Brain microvascular endothelial cell (primary cell): Measurements from ENCODE around the gene NOTUM.
A peak's percentile ranks its signal among the peaks of the same experiment; 100 is the strongest.

ENCODE experiments used
- DNase-seq: peaks from one replicate; pipeline ENCODE4 v3.0.0-alpha.2; 2020
- H3K27ac ChIP-seq: fragments of 250-450 bp; sonication (Bioruptor Pico); 2 replicates; pipeline ENCODE4 v1.5.1; 2020; ENCODE audit warnings: mild to moderate bottlenecking, moderate library complexity
- H3K27me3 ChIP-seq: fragments of 250-450 bp; sonication (Bioruptor Pico); replicated peaks from 2 replicates; pipeline ENCODE4 v1.5.1; 2020; ENCODE audit warnings: mild to moderate bottlenecking
- H3K36me3 ChIP-seq: fragments of 250-450 bp; sonication (Bioruptor Pico); replicated peaks from 2 replicates; pipeline ENCODE4 v1.5.1; 2020; ENCODE audit warnings: mild to moderate bottlenecking
- H3K4me3 ChIP-seq: 2 replicates; pipeline ENCODE4 v1.5.1; 2011; ENCODE audit warnings: low read depth, mild to moderate bottlenecking, control low read depth, low read length, moderate library complexity
- in situ Hi-C: cut with HindIII; loops from 2 replicates; pipeline ENCODE4 v1.10.0; 2017; ENCODE audit warnings: low sequenced_read_pairs, low pct_ligation_motif_present
- TF ChIP-seq, protein P1 (sequence below): IDR thresholded peaks from 2 replicates; pipeline ENCODE4 v1.5.1; 2011; ENCODE audit warnings: low read depth, mild to moderate bottlenecking, moderate library complexity, low read length, control low read depth, inconsistent platforms; ENCODE audit errors: missing control alignments

The NOTUM gene

DNA sequence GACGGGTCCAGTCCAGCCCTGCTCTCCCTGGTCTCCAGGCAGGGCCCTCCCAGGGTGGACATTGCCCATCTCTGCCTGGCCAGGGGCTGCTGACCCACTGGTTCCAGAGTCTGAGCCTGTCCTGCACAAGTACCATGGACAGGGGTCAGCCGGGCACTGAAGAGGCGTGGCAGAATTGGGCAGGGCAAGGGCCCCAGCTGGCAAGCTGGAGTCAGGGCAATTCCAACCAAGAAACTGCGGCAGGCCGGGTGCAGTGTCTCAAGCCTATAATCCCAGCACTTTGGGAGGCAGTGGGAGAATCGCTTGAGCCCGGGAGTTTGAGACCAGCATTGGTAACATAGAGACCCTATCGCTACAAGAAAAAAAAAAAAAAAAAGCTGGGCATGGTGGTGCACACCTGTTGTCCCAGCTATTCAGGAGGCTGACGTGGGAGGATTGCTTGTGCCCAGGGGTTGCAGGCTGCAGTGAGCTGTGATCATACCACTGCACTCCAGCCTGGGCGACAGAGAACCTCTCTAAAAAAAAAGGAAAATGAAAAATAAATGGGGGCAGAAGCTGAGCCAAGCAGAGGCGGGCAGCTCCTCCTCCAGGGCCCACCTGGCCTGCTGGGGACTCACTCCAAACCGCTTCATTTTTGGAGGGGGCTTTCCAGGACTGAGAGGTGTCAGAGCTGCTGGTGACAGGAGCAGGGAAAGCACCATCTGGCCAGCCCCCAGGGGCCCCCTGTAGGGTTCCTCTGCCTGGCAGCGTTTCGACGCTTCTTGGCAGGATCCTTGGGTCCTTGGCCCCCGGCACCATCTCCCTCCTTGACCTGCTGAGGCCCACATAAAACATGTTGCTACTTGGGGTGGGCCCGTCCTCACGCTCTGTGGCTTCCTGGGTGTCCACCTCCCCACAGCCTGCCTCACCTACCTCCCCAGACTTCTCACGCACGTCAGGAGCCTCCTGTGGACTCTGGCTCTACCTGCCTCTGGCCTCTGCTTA is 30.6 kb downstream of the NOTUM start:
- in situ Hi-C loops, result no loop called here
- no peak overlapping the region for H3K27ac ChIP-seq
- H3K4me3 ChIP-seq, result no peak overlapping the region
- peaks cover 10% of the 10 kb centered on the region for H3K36me3 ChIP-seq
- TF ChIP-seq, protein P1, sequence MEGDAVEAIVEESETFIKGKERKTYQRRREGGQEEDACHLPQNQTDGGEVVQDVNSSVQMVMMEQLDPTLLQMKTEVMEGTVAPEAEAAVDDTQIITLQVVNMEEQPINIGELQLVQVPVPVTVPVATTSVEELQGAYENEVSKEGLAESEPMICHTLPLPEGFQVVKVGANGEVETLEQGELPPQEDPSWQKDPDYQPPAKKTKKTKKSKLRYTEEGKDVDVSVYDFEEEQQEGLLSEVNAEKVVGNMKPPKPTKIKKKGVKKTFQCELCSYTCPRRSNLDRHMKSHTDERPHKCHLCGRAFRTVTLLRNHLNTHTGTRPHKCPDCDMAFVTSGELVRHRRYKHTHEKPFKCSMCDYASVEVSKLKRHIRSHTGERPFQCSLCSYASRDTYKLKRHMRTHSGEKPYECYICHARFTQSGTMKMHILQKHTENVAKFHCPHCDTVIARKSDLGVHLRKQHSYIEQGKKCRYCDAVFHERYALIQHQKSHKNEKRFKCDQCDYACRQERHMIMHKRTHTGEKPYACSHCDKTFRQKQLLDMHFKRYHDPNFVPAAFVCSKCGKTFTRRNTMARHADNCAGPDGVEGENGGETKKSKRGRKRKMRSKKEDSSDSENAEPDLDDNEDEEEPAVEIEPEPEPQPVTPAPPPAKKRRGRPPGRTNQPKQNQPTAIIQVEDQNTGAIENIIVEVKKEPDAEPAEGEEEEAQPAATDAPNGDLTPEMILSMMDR, result no peak
- no peak for DNase-seq
- no peaks in the 10 kb centered on the region for H3K27me3 ChIP-seq

DNA sequence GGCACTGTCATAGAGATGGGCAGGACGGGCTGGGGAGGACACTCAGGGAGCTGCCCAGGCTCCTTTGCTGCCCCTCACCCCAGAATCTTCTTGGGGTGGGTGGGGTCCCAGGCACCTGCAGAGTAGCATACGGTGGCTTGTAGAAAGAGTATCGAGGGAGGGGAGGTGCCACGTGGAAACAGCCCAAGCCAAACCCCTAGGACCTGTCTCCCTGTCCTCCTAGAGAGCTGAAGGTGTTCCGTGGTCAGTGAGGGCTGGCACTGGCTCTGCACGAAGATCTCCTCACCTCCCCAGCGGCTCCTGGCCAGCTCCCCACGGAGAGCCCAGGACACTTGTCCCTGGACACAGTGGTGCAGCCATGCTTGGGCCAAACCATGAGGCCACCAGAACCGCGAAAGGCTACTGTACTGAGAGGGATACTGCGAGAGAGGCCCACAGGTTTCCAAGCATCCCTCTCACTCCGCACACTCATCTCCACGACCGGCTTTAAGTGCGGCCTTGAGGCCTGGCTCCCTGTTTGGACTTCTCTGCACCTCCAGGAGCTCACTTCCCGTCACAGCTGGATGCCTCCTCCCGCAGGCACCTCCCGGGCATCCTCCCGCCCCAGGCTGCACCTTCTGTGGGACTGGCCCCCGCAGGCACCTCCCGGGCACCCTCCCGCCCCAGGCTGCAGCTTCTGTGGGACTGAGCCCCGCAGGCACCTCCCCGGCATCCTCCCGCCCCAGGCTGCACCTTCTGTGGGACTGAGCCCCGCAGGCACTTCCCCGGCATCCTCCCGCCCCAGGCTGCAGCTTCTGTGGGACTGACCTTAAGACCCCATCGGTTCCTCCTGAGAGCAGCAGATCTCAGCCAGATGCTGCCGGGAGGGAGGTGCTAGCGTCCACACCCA is 31.5 kb downstream of the NOTUM start:
- in situ Hi-C loops, result no loop called here

DNA sequence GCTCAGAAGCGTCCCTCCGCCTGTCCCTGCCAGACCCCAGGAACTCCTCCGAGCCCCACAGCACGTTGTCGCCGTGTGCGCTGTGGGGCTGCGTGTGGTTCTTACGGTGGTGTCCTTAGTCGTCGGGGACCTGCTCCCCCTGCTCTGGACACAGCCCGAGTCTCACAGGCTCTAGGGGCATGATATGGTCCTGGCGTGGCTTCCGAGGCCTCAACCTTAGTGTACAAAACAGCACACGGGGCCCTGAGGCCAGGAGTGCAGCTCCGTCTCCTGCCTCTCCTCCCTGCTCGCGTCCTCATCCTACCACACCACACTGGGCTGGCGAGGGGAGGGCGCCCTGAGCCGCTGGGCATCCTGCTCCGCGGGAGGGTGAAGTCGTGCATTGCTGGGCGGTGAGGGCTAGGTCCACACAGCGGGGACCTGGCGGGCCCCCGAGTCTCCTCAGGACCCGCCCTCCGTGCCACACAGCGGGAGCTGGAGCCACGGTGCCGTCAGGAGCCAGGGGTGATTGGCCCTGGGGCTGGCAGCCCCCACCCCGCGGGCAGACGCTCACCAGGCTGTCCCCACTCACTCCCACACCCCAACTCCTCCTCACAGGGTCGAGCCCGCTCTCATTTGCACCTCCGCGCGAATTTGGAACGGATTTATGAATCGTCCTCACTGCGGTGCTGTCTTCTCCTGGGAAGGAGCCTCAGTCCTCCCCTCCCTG is 32.3 kb downstream of the NOTUM start:
- H3K4me3 ChIP-seq, result peak overlapping the region; percentile 79
- no peak overlapping the region for H3K27ac ChIP-seq
- no peaks in the 10 kb centered on the region for H3K36me3 ChIP-seq
- no peaks in the 10 kb centered on the region for H3K27me3 ChIP-seq
- TF ChIP-seq, protein P1, result no peak
- DNase-seq, result no peak
- in situ Hi-C loops, result no loop called here

More for the DNA sequence above, 31.5 kb downstream of the NOTUM start:
- Histone ChIP-seq H3K4me3 (no peak overlapping the region), H3K27ac (no peak overlapping the region), H3K27me3 (no peaks in the 10 kb centered on the region), H3K36me3 (peaks cover 3% of the 10 kb centered on the region)
- no peak for DNase-seq
- TF ChIP-seq, protein P1, result no peak

DNA sequence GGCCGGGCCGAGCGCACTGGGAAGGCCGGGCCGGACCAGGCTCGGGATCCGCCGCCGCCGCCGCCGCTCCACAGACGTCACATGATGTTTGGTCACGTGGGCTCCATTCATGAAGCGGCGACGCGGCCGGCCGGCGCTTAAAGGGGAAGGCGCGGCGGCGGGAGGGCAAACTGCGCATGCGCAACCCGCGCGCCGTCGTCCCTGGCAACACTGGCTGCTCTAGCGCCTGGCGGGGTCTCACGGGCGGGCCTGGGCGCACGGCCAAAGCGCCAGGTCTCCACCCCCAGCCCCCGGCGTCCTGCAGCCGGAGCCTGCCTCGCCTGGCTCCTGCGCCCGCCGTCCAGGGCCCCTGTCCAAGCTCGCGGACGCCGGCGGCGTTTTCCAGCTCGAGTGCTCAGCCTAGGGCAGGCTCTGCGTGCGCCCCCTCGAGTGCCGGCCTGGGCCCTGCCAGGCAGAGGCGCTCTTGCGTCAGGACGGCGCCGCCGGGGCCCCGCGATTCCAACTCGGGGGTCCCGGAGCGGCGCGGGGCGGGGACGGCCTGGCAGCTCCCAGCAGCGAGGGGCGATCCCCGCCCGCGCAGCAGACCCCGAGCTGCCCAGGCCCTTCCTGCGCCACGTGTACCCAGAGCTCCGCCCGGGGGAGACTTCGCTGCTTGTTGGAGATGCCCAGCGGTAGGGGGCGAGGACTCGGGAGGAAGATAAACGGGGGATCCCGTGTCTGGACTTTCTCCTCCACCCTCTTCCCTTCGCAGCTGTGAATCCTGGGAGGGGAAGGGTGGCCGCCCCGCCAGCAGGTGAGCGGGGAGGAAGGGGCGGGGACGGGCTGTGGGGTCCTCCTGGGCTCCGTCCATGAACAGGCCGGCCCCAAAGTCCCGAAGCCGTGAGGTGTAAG is 33.1 kb downstream of the NOTUM start, which contains the start of gene MAFG:
Gene MAFG, minus strand, starts transcription at position 83 of the 891 bp plus-strand sequence. CDS start 4,550 bp downstream, outside the sequence.
- peak within 1 kb of the TSS; percentile 90 for H3K27ac ChIP-seq
- peak; percentile 85 for DNase-seq
- no peaks in the 10 kb centered on the region for H3K36me3 ChIP-seq
- peak within 1 kb of the TSS; percentile 79 for H3K4me3 ChIP-seq
- TF ChIP-seq, protein P1, result peak; percentile 37
- H3K27me3 ChIP-seq, result no peaks in the 10 kb centered on the region
- in situ Hi-C loops, result no loop called here
